H1 (cell line): ENCODE results near the gene GRIK1. TPM values are rescaled to one million over a fixed set of nuclear protein-coding genes. Genes with fewer than 3 reads are reported as not detected.

Experiments
- CTCF ChIA-PET: fragments of 300-600 bp; sonication (Branson Sonifier 250); formaldehyde crosslinking; loops from one replicate; lab custom pipeline; 2021; ENCODE audit not compliant: partially characterized antibody; lab: Charles Lee
- POLR2A ChIA-PET: fragments of 300-600 bp; sonication (Branson Sonifier 250); formaldehyde crosslinking; loops from one replicate; lab custom pipeline; 2021; ENCODE audit warnings: inconsistent platforms; ENCODE audit not compliant: partially characterized antibody; lab: Charles Lee
- DNase-seq, 2 experiments: peaks; one replicate each; pipeline versions ENCODE4 v3.0.0 to v3.0.0-alpha.2; 2010 to 2022; ENCODE audit warnings: low spot score in 2 of 2, low read depth in 1 of 2, mixed read lengths in 1 of 2
- FAIRE-seq: peaks from 2 replicates; lab custom pipeline; 2011; peaks lifted over from hg19 to GRCh38; lab: Jason Lieb, UNC
- H2AFZ ChIP-seq: 2 replicates; pipeline ENCODE4 v1.8.1; 2012; ENCODE audit warnings: low read length, inconsistent platforms
- H2AK5ac ChIP-seq: 2 replicates; pipeline ENCODE4 v1.6.1; 2013; ENCODE audit warnings: low read depth, low read length
- H2BK120ac ChIP-seq: replicated peaks from 2 replicates; pipeline ENCODE3; 2013; ENCODE audit warnings: low read depth, low read length, inconsistent platforms
- H2BK12ac ChIP-seq: 2 replicates; pipeline ENCODE4 v1.6.1; 2013; ENCODE audit warnings: low read depth, low read length
- H2BK15ac ChIP-seq: 2 replicates; pipeline ENCODE4 v1.6.1; 2013; ENCODE audit warnings: low read length
- H2BK20ac ChIP-seq: 2 replicates; pipeline ENCODE4 v1.6.1; 2013; ENCODE audit warnings: low read length
- H2BK5ac ChIP-seq: 2 replicates; pipeline ENCODE4 v1.6.1; 2013; ENCODE audit warnings: low read depth, low read length
- H3K14ac ChIP-seq: 2 replicates; pipeline ENCODE4 v1.6.1; 2013; ENCODE audit warnings: inconsistent platforms; ENCODE audit not compliant: insufficient read length
- H3K18ac ChIP-seq: 2 replicates; pipeline ENCODE4 v1.6.1; 2013; ENCODE audit warnings: low read length; ENCODE audit errors: extremely low read depth
- H3K23ac ChIP-seq: 2 replicates; pipeline ENCODE4 v1.6.1; 2013; ENCODE audit warnings: inconsistent platforms; ENCODE audit not compliant: insufficient read length
- H3K23me2 ChIP-seq: 2 replicates; pipeline ENCODE4 v1.6.1; 2013; ENCODE audit warnings: low read depth, low read length
- H3K27ac ChIP-seq: 2 replicates; pipeline ENCODE4 v1.6.1; 2011; ENCODE audit warnings: low read depth, low read length, inconsistent platforms
- H3K27me3 ChIP-seq, 4 experiments: replicated peaks in 1 of 4; 1 replicate in 1 of 4; 2 replicates in 3 of 4; pipeline versions ENCODE4 v1.6.1 to v1.8.1; 2011 to 2013; ENCODE audit warnings: low read length in 3 of 4, mild to moderate bottlenecking in 3 of 4, inconsistent platforms in 2 of 4, mixed read lengths in 2 of 4, moderate library complexity in 1 of 4; ENCODE audit not compliant: control insufficient read depth in 3 of 4, insufficient read depth in 3 of 4; ENCODE audit errors: extremely low read depth in 1 of 4
- H3K36me3 ChIP-seq, 4 experiments: 2 replicates each; pipeline versions ENCODE4 v1.6.1 to v1.8.1; 2011 to 2013; ENCODE audit warnings: mild to moderate bottlenecking in 4 of 4, low read length in 3 of 4, moderate library complexity in 2 of 4, control low read depth in 1 of 4, inconsistent platforms in 1 of 4; ENCODE audit not compliant: insufficient read depth in 4 of 4, control insufficient read depth in 2 of 4
- H3K4ac ChIP-seq: replicated peaks from 2 replicates; pipeline ENCODE3; 2013; ENCODE audit warnings: low read length, low read depth, mixed read lengths, inconsistent platforms; ENCODE audit not compliant: insufficient read length
- H3K4me1 ChIP-seq, 4 experiments: replicated peaks in 1 of 4; 1 replicate in 1 of 4; 2 replicates in 3 of 4; pipeline versions ENCODE4 v1.6.1 to v1.8.1; 2011 to 2013; ENCODE audit warnings: low read length in 3 of 4, inconsistent platforms in 2 of 4, mixed read lengths in 1 of 4; ENCODE audit not compliant: insufficient read depth in 4 of 4, control insufficient read depth in 3 of 4
- H3K4me2 ChIP-seq, 2 experiments: 2 replicates each; pipeline versions ENCODE4 v1.6.1 to v1.8.1; 2011 to 2013; ENCODE audit warnings: low read depth in 2 of 2, low read length in 2 of 2, control low read depth in 1 of 2, inconsistent platforms in 1 of 2, mild to moderate bottlenecking in 1 of 2; ENCODE audit not compliant: insufficient read depth in 1 of 2
- H3K4me3 ChIP-seq, 4 experiments: fragments of 200-600, 300-600 bp in 1 of 4; sonication (generic), shearing (Covaris generic), sonication (Bioruptor Twin) in 1 of 4; 2 replicates each; pipeline versions ENCODE4 v1.5.1 to v1.8.1; 2011 to 2016; ENCODE audit warnings: low read length in 4 of 4, low read depth in 3 of 4, control low read depth in 2 of 4, inconsistent platforms in 2 of 4, mild to moderate bottlenecking in 2 of 4, mixed read lengths in 1 of 4, moderate library complexity in 1 of 4; ENCODE audit not compliant: insufficient read depth in 2 of 4; ENCODE audit errors: extremely low read depth in 1 of 4
- H3K56ac ChIP-seq: replicated peaks from 2 replicates; pipeline ENCODE3; 2013; ENCODE audit warnings: low read depth, mild to moderate bottlenecking, mixed read lengths, low read length, inconsistent platforms; ENCODE audit not compliant: insufficient read length
- H3K79me1 ChIP-seq: 2 replicates; pipeline ENCODE4 v1.6.1; 2013; ENCODE audit warnings: low read depth, low read length, control low read depth
- H3K79me2 ChIP-seq, 2 experiments: 2 replicates each; pipeline versions ENCODE4 v1.6.1 to v1.8.1; 2012 to 2013; ENCODE audit warnings: low read length in 2 of 2, mild to moderate bottlenecking in 2 of 2, inconsistent platforms in 1 of 2; ENCODE audit not compliant: insufficient read depth in 2 of 2, control insufficient read depth in 1 of 2
- H3K9ac ChIP-seq, 4 experiments: replicated peaks in 1 of 4; 1 replicate in 1 of 4; 2 replicates in 3 of 4; pipeline versions ENCODE4 v1.6.1 to v1.8.1; 2011 to 2013; ENCODE audit warnings: low read depth in 3 of 4, low read length in 3 of 4, control low read depth in 2 of 4, mild to moderate bottlenecking in 2 of 4, moderate library complexity in 2 of 4, inconsistent platforms in 1 of 4; ENCODE audit errors: extremely low read depth in 1 of 4
- H3K9me3 ChIP-seq, 2 experiments: 2 replicates each; pipeline versions ENCODE4 v1.6.1 to v1.8.1; 2012 to 2013; ENCODE audit warnings: mild to moderate bottlenecking in 2 of 2, moderate library complexity in 2 of 2, control low read depth in 1 of 2, inconsistent platforms in 1 of 2, low read depth in 1 of 2, low read length in 1 of 2, mixed read lengths in 1 of 2; ENCODE audit not compliant: insufficient read depth in 2 of 2
- H4K20me1 ChIP-seq, 2 experiments: replicated peaks in 1 of 2; 2 replicates each; pipeline versions ENCODE3 to v1.8.1; 2011 to 2013; ENCODE audit warnings: inconsistent platforms in 2 of 2, low read length in 2 of 2, mild to moderate bottlenecking in 1 of 2; ENCODE audit not compliant: insufficient read depth in 2 of 2, control insufficient read depth in 1 of 2
- H4K5ac ChIP-seq: 2 replicates; pipeline ENCODE4 v1.6.1; 2013; ENCODE audit warnings: low read length, low read depth, mixed read lengths, inconsistent platforms; ENCODE audit not compliant: insufficient read length
- H4K8ac ChIP-seq: 2 replicates; pipeline ENCODE4 v1.8.0; 2013; ENCODE audit warnings: mild to moderate bottlenecking, moderate library complexity, low read length, inconsistent platforms; ENCODE audit not compliant: insufficient read depth; ENCODE audit errors: extremely low read depth
- H4K91ac ChIP-seq: replicated peaks from 2 replicates; pipeline ENCODE3; 2013; ENCODE audit warnings: low read length, mixed read lengths, inconsistent platforms; ENCODE audit not compliant: insufficient read length
- ASH2L ChIP-seq: fragments of 200-600, 300-600 bp; sonication (generic); IDR thresholded peaks from one replicate; pipeline ENCODE4 v1.7.1; 2017; ENCODE audit warnings: low read length
- BACH1 ChIP-seq: IDR thresholded peaks from 2 replicates; pipeline ENCODE4 v1.6.1; 2012; ENCODE audit warnings: low read length, improper control_type of control experiment
- CBX8 ChIP-seq: fragments of 300-800, 300-1000 bp; sonication (generic); IDR thresholded peaks from 2 replicates; pipeline ENCODE4 v1.7.1; 2016; ENCODE audit warnings: low read depth, low read length, borderline replicate concordance
- FOSL1 ChIP-seq: IDR thresholded peaks from 2 replicates; pipeline ENCODE4 v1.6.1; 2011; ENCODE audit warnings: mild to moderate bottlenecking, low read depth, low read length, moderate library complexity; ENCODE audit not compliant: insufficient read depth
- JUND ChIP-seq: IDR thresholded peaks from 2 replicates; pipeline ENCODE4 v1.6.1; 2011; ENCODE audit warnings: mild to moderate bottlenecking, improper control_type of control experiment, low read length
- KDM4A ChIP-seq: IDR thresholded peaks from one replicate; pipeline ENCODE4 v1.7.1; 2012; ENCODE audit warnings: low read depth, mild to moderate bottlenecking, moderate library complexity, low read length, inconsistent platforms; ENCODE audit not compliant: severe bottlenecking
- PHF8 ChIP-seq: fragments of 200-600 bp; sonication (generic); conservative IDR thresholded peaks from 2 replicates; pipeline ENCODE4 v1.7.1; 2012; ENCODE audit warnings: low read depth, mild to moderate bottlenecking, inconsistent platforms, low read length, moderate library complexity
- POLR2A ChIP-seq, 2 experiments: IDR thresholded peaks; 1 replicate in 1 of 2; 2 replicates in 1 of 2; pipeline ENCODE4 v1.6.1; 2011; ENCODE audit warnings: low read depth in 2 of 2, low read length in 2 of 2, mild to moderate bottlenecking in 2 of 2; ENCODE audit errors: control extremely low read depth in 1 of 2
- POU5F1 ChIP-seq: IDR thresholded peaks from 2 replicates; pipeline ENCODE4 v1.6.1; 2011; ENCODE audit warnings: low read depth, mild to moderate bottlenecking, low read length, moderate library complexity
- SIRT6 ChIP-seq: IDR thresholded peaks from one replicate; pipeline ENCODE4 v1.7.1; 2012; ENCODE audit warnings: low read length, inconsistent platforms
- SP1 ChIP-seq: IDR thresholded peaks from 2 replicates; pipeline ENCODE4 v1.6.1; 2011; ENCODE audit warnings: low read depth, low read length
- SP2 ChIP-seq: IDR thresholded peaks from 2 replicates; pipeline ENCODE4 v1.6.1; 2012; ENCODE audit warnings: mild to moderate bottlenecking, low read length, inconsistent platforms
- TAF1 ChIP-seq: IDR thresholded peaks from 2 replicates; pipeline ENCODE4 v1.6.1; 2011; ENCODE audit warnings: mild to moderate bottlenecking, low read depth, low read length
- WGBS, 2 experiments: shearing (Covaris generic) in 1 of 2; methylation state at CpG; one replicate each; pipeline versions ENCODE4 v1.1.6 to v1.1.7; 2013 to 2015; ENCODE audit warnings: low lambda C conversion rate in 2 of 2, mixed read lengths in 2 of 2, inconsistent platforms in 1 of 2, low coverage in 1 of 2, missing lambda C conversion rate in 1 of 2; ENCODE audit not compliant: insufficient replicate concordance in 2 of 2, insufficient coverage in 1 of 2, insufficient read length in 1 of 2; ENCODE audit errors: extremely low coverage in 1 of 2, missing lambda C conversion rate in 1 of 2; 5-methylcytosine and 5-hydroxymethylcytosine counted together
- polyA plus RNA-seq, 7 experiments: library from polyadenylated mRNA; depleted of rRNA in 3 of 7; stranded (reverse) in 5 of 7; unstranded in 2 of 7; fragments of >200 nt in 5 of 7; fragments of 200-250 nt in 2 of 7; gene quantifications; 1 replicate in 5 of 7; 2 replicates in 1 of 7; 4 replicates in 1 of 7; pipeline versions ENCODE4 v1.2.1 to v1.2.3, GENCODE V29; 2011 to 2013; ENCODE audit warnings: missing spikeins in 2 of 7, mixed read lengths in 2 of 7
- total RNA-seq: library from RNA; stranded (reverse); fragmentation: NEBNext Ultra II Directional; extraction: Animal tissue kit (Norgen Biotek cat#: 25700); gene quantifications from 2 replicates; pipeline ENCODE4 v1.2.1, GENCODE V29; 2021
- TF ChIP-seq, protein P1 (sequence below): IDR thresholded peaks from 2 replicates; pipeline ENCODE4 v1.6.1; 2012; ENCODE audit warnings: low read length, inconsistent platforms
- TF ChIP-seq, protein P2 (sequence below): IDR thresholded peaks from 2 replicates; pipeline ENCODE4 v1.6.1; 2012; ENCODE audit warnings: inconsistent platforms

Gene GRIK1
- total and polyA plus RNA-seq, 2 of the 8 experiments (the other 6 are each of a cell fraction or from before 2014, with no cell fraction given) = 0.11 to 0.32 TPM

DNA sequence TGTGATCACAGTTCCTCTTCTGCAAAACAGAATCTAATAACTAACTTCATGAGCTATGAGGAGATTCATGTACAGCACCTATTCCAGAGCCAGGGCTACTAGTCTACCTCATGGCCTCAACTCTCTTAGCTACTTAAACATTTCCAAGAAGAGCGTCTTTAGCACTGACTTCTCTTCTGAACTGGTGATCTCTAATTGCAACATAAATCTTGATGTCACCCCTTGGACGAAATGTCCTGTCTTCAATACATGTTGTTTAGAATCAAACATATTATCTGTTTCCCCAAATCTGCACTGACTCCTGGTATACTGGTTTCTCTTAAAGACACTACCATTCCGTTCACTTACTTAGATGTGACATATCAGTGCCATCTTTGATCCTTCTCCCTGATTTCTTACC lies 88.2 kb downstream of the GRIK1 start:
- H3K23ac ChIP-seq = no peak overlapping the region
- H3K9ac ChIP-seq = no peak overlapping the region
- H3K14ac ChIP-seq = no peak overlapping the region
- no peaks in the 10 kb centered on the region; a peak in 2 of 7 replicates for H3K4me1 ChIP-seq
- H3K79me1 ChIP-seq = no peaks in the 10 kb centered on the region
- no peak overlapping the region for H4K91ac ChIP-seq
- H3K9me3 ChIP-seq = no peaks in the 10 kb centered on the region
- no peak overlapping the region for H4K5ac ChIP-seq
- DNase-seq = no peak
- H2BK20ac ChIP-seq = no peak overlapping the region
- CTCF ChIA-PET = interaction anchor here (0.7 to 4.3 kb wide), 13 partner anchors 9 to 503 kb away, joined by 3 to 24 read pairs (median 3); no protein-coding TSS in a partner anchor
- H2AK5ac ChIP-seq = no peak overlapping the region
- no peak overlapping the region for H3K4me2 ChIP-seq
- no peak overlapping the region for H3K4ac ChIP-seq
- H3K56ac ChIP-seq = no peak overlapping the region
- no peak overlapping the region for H4K8ac ChIP-seq
- H3K18ac ChIP-seq = no peak overlapping the region
- no peak overlapping the region for H2BK15ac ChIP-seq
- 59% methylated on average over 3 of the region's 3 CpGs; no CpG with 5 or more reads in 1 of the 2 experiments for WGBS, 2 experiments
- H2BK5ac ChIP-seq = no peak overlapping the region
- H2AFZ ChIP-seq = no peak overlapping the region
- no peak overlapping the region for H3K27ac ChIP-seq
- no peaks in the 10 kb centered on the region for H3K27me3 ChIP-seq
- no peaks in the 10 kb centered on the region for H4K20me1 ChIP-seq
- H3K4me3 ChIP-seq = no peak overlapping the region
- FAIRE-seq = no peak
- no peak overlapping the region for H2BK12ac ChIP-seq
- H3K79me2 ChIP-seq = no peaks in the 10 kb centered on the region
- H3K36me3 ChIP-seq = no peaks in the 10 kb centered on the region
- no peaks in the 10 kb centered on the region for H3K23me2 ChIP-seq
- H2BK120ac ChIP-seq = no peak overlapping the region
- POLR2A ChIA-PET = no interaction called here
- no peak for TF ChIP-seq BACH1
- no peak for TF ChIP-seq JUND
- no peak for TF ChIP-seq POLR2A (IDR thresholded peaks at IDR 0.05; ENCODE audit: control extremely low read depth in 1 of 2, low read depth in 2 of 2, low read length in 2 of 2)
- TF ChIP-seq PHF8 = no peak
- TF ChIP-seq CBX8 = no peak
- TF ChIP-seq, protein P1, sequence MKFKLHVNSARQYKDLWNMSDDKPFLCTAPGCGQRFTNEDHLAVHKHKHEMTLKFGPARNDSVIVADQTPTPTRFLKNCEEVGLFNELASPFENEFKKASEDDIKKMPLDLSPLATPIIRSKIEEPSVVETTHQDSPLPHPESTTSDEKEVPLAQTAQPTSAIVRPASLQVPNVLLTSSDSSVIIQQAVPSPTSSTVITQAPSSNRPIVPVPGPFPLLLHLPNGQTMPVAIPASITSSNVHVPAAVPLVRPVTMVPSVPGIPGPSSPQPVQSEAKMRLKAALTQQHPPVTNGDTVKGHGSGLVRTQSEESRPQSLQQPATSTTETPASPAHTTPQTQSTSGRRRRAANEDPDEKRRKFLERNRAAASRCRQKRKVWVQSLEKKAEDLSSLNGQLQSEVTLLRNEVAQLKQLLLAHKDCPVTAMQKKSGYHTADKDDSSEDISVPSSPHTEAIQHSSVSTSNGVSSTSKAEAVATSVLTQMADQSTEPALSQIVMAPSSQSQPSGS = no peak
- no peak for TF ChIP-seq SP2
- no peak for TF ChIP-seq SP1
- no peak for TF ChIP-seq TAF1
- TF ChIP-seq POU5F1 = no peak
- no peak for TF ChIP-seq SIRT6
- TF ChIP-seq FOSL1 = no peak
- TF ChIP-seq ASH2L = no peak
- TF ChIP-seq, protein P2, sequence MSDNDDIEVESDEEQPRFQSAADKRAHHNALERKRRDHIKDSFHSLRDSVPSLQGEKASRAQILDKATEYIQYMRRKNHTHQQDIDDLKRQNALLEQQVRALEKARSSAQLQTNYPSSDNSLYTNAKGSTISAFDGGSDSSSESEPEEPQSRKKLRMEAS = no peak
- no peak for TF ChIP-seq KDM4A
